HCT116 (cell line): ENCODE results near the gene PCNT. TPM values are rescaled to one million over a fixed set of nuclear protein-coding genes. Genes with fewer than 3 reads are reported as not detected.

Source experiments
- ATAC-seq: fragments of 200-7000 bp; cut with Tn5 transposase; 2 replicates; pipeline ENCODE4 v1.9.1; 2020; ENCODE audit warnings: mild to moderate bottlenecking, moderate library complexity
- BruUV-seq: library from RNA; stranded (reverse); fragments of 400-500 nt; replicated peaks from 2 replicates; lab custom pipeline; 2021; lab: Mats Ljungman, UMichigan
- CTCF ChIA-PET: fragments of 300-600 bp; sonication (Branson Sonifier 250); formaldehyde crosslinking; loops from one replicate; lab custom pipeline; 2021; ENCODE audit warnings: antibody characterized with exemption; lab: Charles Lee
- POLR2A ChIA-PET: fragments of 300-600, 350-600 bp; sonication (Branson Sonifier 250); formaldehyde crosslinking; loops from one replicate; lab custom pipeline; 2021; ENCODE audit warnings: antibody characterized with exemption; lab: Charles Lee
- RAD21 ChIA-PET, 2 experiments: fragments of 300-600 bp; sonication (Branson Sonifier 250); formaldehyde crosslinking; loops; one replicate each; lab custom pipeline; 2023; ENCODE audit warnings: low total read pairs in 2 of 2; ENCODE audit not compliant: uncharacterized antibody in 2 of 2, unreplicated experiment in 2 of 2, low non-redundant PET in 1 of 2; lab: Charles Lee
- DNase-seq: peaks from one replicate; pipeline ENCODE4 v3.0.0-alpha.2; 2010; ENCODE audit warnings: low read depth, low spot score
- H2AFZ ChIP-seq: fragments of 200-600 bp; shearing (Covaris generic), sonication (generic); 2 replicates; pipeline ENCODE4 v1.6.1; 2017; ENCODE audit warnings: low read depth, mixed run types, mixed read lengths, antibody characterized with exemption, low read length; ENCODE audit not compliant: poor library complexity, severe bottlenecking
- H3K27ac ChIP-seq: 2 replicates; pipeline ENCODE4 v1.5.1; 2012; ENCODE audit warnings: low read depth, low read length
- H3K27me3 ChIP-seq: fragments of 200-600 bp; sonication (generic); 2 replicates; pipeline ENCODE4 v1.6.1; 2016; ENCODE audit warnings: mixed run types, low read length, mixed read lengths; ENCODE audit not compliant: insufficient read depth
- H3K36me3 ChIP-seq, 2 experiments: fragments of 200-500 bp in 1 of 2; fragments of 200-600 bp in 1 of 2; sonication (Bioruptor generic) in 1 of 2; sonication (generic) in 1 of 2; 2 replicates each; pipeline versions ENCODE4 v1.5.1 to v1.6.1; 2014 to 2016; ENCODE audit warnings: low read length in 2 of 2, inconsistent platforms in 1 of 2, mixed read lengths in 1 of 2, mixed run types in 1 of 2; ENCODE audit not compliant: insufficient read depth in 2 of 2, control insufficient read depth in 1 of 2
- H3K4me1 ChIP-seq, 2 experiments: fragments of 200-600 bp in 1 of 2; sonication (generic) in 1 of 2; 2 replicates each; pipeline versions ENCODE4 v1.5.1 to v1.6.1; 2012 to 2017; ENCODE audit warnings: low read length in 2 of 2, inconsistent platforms in 1 of 2, mild to moderate bottlenecking in 1 of 2, mixed read lengths in 1 of 2, mixed run types in 1 of 2, moderate library complexity in 1 of 2; ENCODE audit not compliant: insufficient read depth in 2 of 2, control insufficient read depth in 1 of 2
- H3K4me2 ChIP-seq: fragments of 200-600 bp; sonication (generic); 2 replicates; pipeline ENCODE4 v1.6.1; 2017; ENCODE audit warnings: mixed run types, low read length, mixed read lengths
- H3K4me3 ChIP-seq, 2 experiments: fragments of 200-600 bp in 1 of 2; sonication (generic) in 1 of 2; replicated peaks in 1 of 2; 2 replicates each; pipeline ENCODE4 v1.5.1; 2011 to 2016; ENCODE audit warnings: low read length in 2 of 2, control low read depth in 1 of 2, low read depth in 1 of 2, mild to moderate bottlenecking in 1 of 2, mixed read lengths in 1 of 2, mixed run types in 1 of 2
- H3K79me2 ChIP-seq: fragments of 200-600 bp; sonication (generic); 2 replicates; pipeline ENCODE4 v1.6.1; 2017; ENCODE audit warnings: mild to moderate bottlenecking, mixed run types, low read length, moderate library complexity, mixed read lengths; ENCODE audit not compliant: insufficient read depth
- H3K9ac ChIP-seq: fragments of 200-600 bp; sonication (generic); 2 replicates; pipeline ENCODE4 v1.6.1; 2016; ENCODE audit warnings: low read length, mixed read lengths
- H3K9me2 ChIP-seq: fragments of 200-600 bp; sonication (generic), shearing (Covaris generic); 2 replicates; pipeline ENCODE4 v1.6.1; 2017; ENCODE audit warnings: mixed run types, mild to moderate bottlenecking, moderate library complexity; ENCODE audit not compliant: insufficient read depth
- H3K9me3 ChIP-seq, 2 experiments: fragments of 200-500 bp in 1 of 2; fragments of 200-600 bp in 1 of 2; sonication (Bioruptor generic) in 1 of 2; sonication (generic) in 1 of 2; 2 replicates each; pipeline ENCODE4 v1.6.1; 2014 to 2017; ENCODE audit warnings: low read length in 2 of 2, mixed read lengths in 2 of 2, inconsistent platforms in 1 of 2, low read depth in 1 of 2, mild to moderate bottlenecking in 1 of 2, mixed run types in 1 of 2, moderate library complexity in 1 of 2; ENCODE audit not compliant: control insufficient read depth in 1 of 2, insufficient read depth in 1 of 2
- H4K20me1 ChIP-seq: fragments of 200-600 bp; sonication (generic), shearing (Covaris generic); 2 replicates; pipeline ENCODE4 v1.6.1; 2017; ENCODE audit warnings: mixed run types, mild to moderate bottlenecking, moderate library complexity; ENCODE audit not compliant: insufficient read depth
- ATF3 ChIP-seq: IDR thresholded peaks from 2 replicates; pipeline ENCODE4 v1.6.1; 2012
- CBX3 ChIP-seq: IDR thresholded peaks from 2 replicates; pipeline ENCODE4 v1.6.1; 2012; ENCODE audit warnings: low read depth
- CEBPB ChIP-seq: IDR thresholded peaks from 2 replicates; pipeline ENCODE4 v1.6.1; 2012; ENCODE audit warnings: low read depth
- CTCF ChIP-seq, 3 experiments: fragments of 200-600 bp in 1 of 3; sonication (generic) in 1 of 3; IDR thresholded peaks in 2 of 3; conservative IDR thresholded peaks in 1 of 3; 2 replicates each; pipeline ENCODE4 v1.5.1; 2012 to 2017; ENCODE audit warnings: low read depth in 2 of 3, low read length in 2 of 3, antibody characterized with exemption in 1 of 3, borderline replicate concordance in 1 of 3, control low read depth in 1 of 3, mild to moderate bottlenecking in 1 of 3, mixed read lengths in 1 of 3, mixed run types in 1 of 3, moderate library complexity in 1 of 3; ENCODE audit not compliant: insufficient read depth in 1 of 3
- EGR1 ChIP-seq: IDR thresholded peaks from 2 replicates; pipeline ENCODE4 v1.6.1; 2012; ENCODE audit warnings: low read depth
- ELF1 ChIP-seq: IDR thresholded peaks from 2 replicates; pipeline ENCODE4 v1.6.1; 2012; ENCODE audit warnings: low read depth, borderline replicate concordance
- EZH2phosphoT487 ChIP-seq: fragments of 200-600 bp; IDR thresholded peaks from 2 replicates; pipeline ENCODE4 v1.6.1; 2018; ENCODE audit warnings: antibody characterized with exemption, borderline replicate concordance
- JUND ChIP-seq: IDR thresholded peaks from 2 replicates; pipeline ENCODE4 v1.6.1; 2012
- MAX ChIP-seq: IDR thresholded peaks from 2 replicates; pipeline ENCODE4 v1.6.1; 2012
- POLR2A ChIP-seq: IDR thresholded peaks from 2 replicates; pipeline ENCODE4 v1.7.0; 2011; ENCODE audit warnings: borderline replicate concordance; ENCODE audit not compliant: insufficient read depth, insufficient read length; ENCODE audit errors: extremely low read depth
- RAD21 ChIP-seq: IDR thresholded peaks from 2 replicates; pipeline ENCODE4 v1.6.1; 2012; ENCODE audit warnings: low read depth, mild to moderate bottlenecking
- REST ChIP-seq: IDR thresholded peaks from 2 replicates; pipeline ENCODE4 v1.6.1; 2012; ENCODE audit warnings: low read depth
- SIN3A ChIP-seq: IDR thresholded peaks from 2 replicates; pipeline ENCODE4 v1.6.1; 2012; ENCODE audit warnings: low read depth
- SP1 ChIP-seq: IDR thresholded peaks from 2 replicates; pipeline ENCODE4 v1.6.1; 2012; ENCODE audit warnings: low read depth
- SRF ChIP-seq: IDR thresholded peaks from 2 replicates; pipeline ENCODE4 v1.6.1; 2012; ENCODE audit warnings: low read depth
- TCF7L2 ChIP-seq: IDR thresholded peaks from 2 replicates; pipeline ENCODE4 v1.7.0; 2011; ENCODE audit warnings: borderline replicate concordance, inconsistent platforms; ENCODE audit not compliant: insufficient read depth, insufficient read length; ENCODE audit errors: extremely low read depth
- YY1 ChIP-seq: IDR thresholded peaks from 2 replicates; pipeline ENCODE4 v1.6.1; 2011; ENCODE audit warnings: low read length, low read depth, moderate library complexity, mild to moderate bottlenecking; ENCODE audit not compliant: insufficient replicate concordance; ENCODE audit errors: extremely low read depth
- ZBTB33 ChIP-seq: IDR thresholded peaks from 2 replicates; pipeline ENCODE4 v1.6.1; 2011; ENCODE audit warnings: mild to moderate bottlenecking, low read length, moderate library complexity; ENCODE audit not compliant: insufficient replicate concordance; ENCODE audit errors: extremely low read depth
- ZFX ChIP-seq: fragments of 450-650 bp; IDR thresholded peaks from 2 replicates; pipeline ENCODE4 v1.6.1; 2017
- ZNF274 ChIP-seq: fragments of 200-500 bp; sonication (Bioruptor generic); IDR thresholded peaks from 2 replicates; pipeline ENCODE4 v1.6.1; 2014; ENCODE audit warnings: mild to moderate bottlenecking, low read depth, low read length, inconsistent platforms
- intact Hi-C: fragments of 100-400 bp; cut with micrococcal nuclease; formaldehyde crosslinking; loops from 2 replicates; pipeline ENCODE4 v1.10.0; 2022
- total RNA-seq: library from RNA; stranded (reverse); gene quantifications from one replicate; pipeline ENCODE4 v1.2.1, GENCODE V29; 2021; ENCODE audit not compliant: unreplicated experiment

The PCNT gene
- total RNA-seq, 1 experiment from 2014 or later, result 43.6 TPM

GRCh38 chr21:46394595-46395104 is 70.7 kb downstream of the PCNT start:
- Histone ChIP-seq H3K9me3 (no peaks in the 10 kb centered on the region), H3K9ac (no peak overlapping the region), H3K27ac (no peak overlapping the region), H3K4me1 (no peaks in the 10 kb centered on the region), H2AFZ (no peak overlapping the region), H3K4me3 (no peak overlapping the region), H3K4me2 (no peak overlapping the region), H4K20me1 (no peaks in the 10 kb centered on the region), H3K36me3 (peaks cover 10 to 20% of the 10 kb centered on the region in 2 experiments), H3K9me2 (no peaks in the 10 kb centered on the region), H3K27me3 (no peaks in the 10 kb centered on the region), H3K79me2 (no peaks in the 10 kb centered on the region)
- POLR2A ChIA-PET, result no interaction called here
- BruUV-seq, result no TSS peak
- ATAC-seq (no peak), DNase-seq (no peak)
- RAD21 ChIA-PET, result no interaction called here
- TF ChIP-seq CTCF (IDR thresholded peaks at IDR 0.05 in 2 of 3, conservative IDR thresholded peaks at IDR 0.05 in 1 of 3; ENCODE audit: borderline replicate concordance in 1 of 3, insufficient read depth in 1 of 3, low read depth in 2 of 3, low read length in 2 of 3) (no peak), RAD21 (no peak), CEBPB (no peak), ZFX (no peak), YY1 (no peak), REST (no peak), CBX3 (no peak), SIN3A (no peak), ZBTB33 (no peak), TCF7L2 (no peak), JUND (no peak), SP1 (no peak), EZH2phosphoT487 (no peak), EGR1 (no peak), ATF3 (no peak), POLR2A (no peak), ZNF274 (no peak), MAX (no peak), SRF (no peak), ELF1 (no peak)
- intact Hi-C loops, result no loop called here
- CTCF ChIA-PET, result no interaction called here
